HL-60/S4 treated with retinoic acid at 250 ng/mL for 4 days and 3 days (cell line): Measurements from ENCODE around the gene HES4.

Experiments
- in situ Hi-C: fragments of 300-500 bp; cut with MboI; formaldehyde crosslinking; loops from 2 replicates; pipeline ENCODE4 v1.7.0; 2022; ENCODE audit warnings: low sequenced_read_pairs

The HES4 gene

GRCh38 chr1:999725-1000356 is at the start of gene HES4:
HES4 (minus strand) TSS chr1:1000097; CDS start chr1:999973, 124 bp downstream.
- in situ Hi-C loops: no loop called here

- in situ Hi-C loops: no loop called here
Observed at GRCh38 chr1:1048765-1049164, 48.9 kb upstream of the HES4 start.

- in situ Hi-C loops: no loop called here
Observed at GRCh38 chr1:1047963-1048362, 48.1 kb upstream of the HES4 start.

GRCh38 chr1:1047407-1047806 is 47.5 kb upstream of the HES4 start:
- in situ Hi-C loops: no loop called here

GRCh38 chr1:1046767-1047166 is 46.9 kb upstream of the HES4 start:
- in situ Hi-C loops: no loop called here

GRCh38 chr1:1046243-1046642 is 46.3 kb upstream of the HES4 start:
- in situ Hi-C loops: no loop called here

GRCh38 chr1:1045129-1045528 is 45.2 kb upstream of the HES4 start:
- in situ Hi-C loops: no loop called here

GRCh38 chr1:1044455-1045078 is 44.7 kb upstream of the HES4 start:
- in situ Hi-C loops: no loop called here

GRCh38 chr1:1043921-1044320 is 44.0 kb upstream of the HES4 start:
- in situ Hi-C loops: no loop called here

GRCh38 chr1:1043411-1043810 is 43.5 kb upstream of the HES4 start:
- in situ Hi-C loops: no loop called here

- in situ Hi-C loops: no loop called here
Observed at GRCh38 chr1:1042835-1043234, 42.9 kb upstream of the HES4 start.

- in situ Hi-C loops: no loop called here
Observed at GRCh38 chr1:1041873-1042272, 42.0 kb upstream of the HES4 start.

- in situ Hi-C loops: no loop called here
Observed at GRCh38 chr1:1041092-1041523, 41.2 kb upstream of the HES4 start.

- in situ Hi-C loops: no loop called here
Observed at GRCh38 chr1:1040004-1040991, 40.4 kb upstream of the HES4 start.

GRCh38 chr1:1039145-1039910 is 39.4 kb upstream of the HES4 start:
- in situ Hi-C loops: no loop called here

- in situ Hi-C loops: no loop called here
Observed at GRCh38 chr1:1038694-1039093, 38.8 kb upstream of the HES4 start.

GRCh38 chr1:1037366-1038327 is 37.8 kb upstream of the HES4 start:
- in situ Hi-C loops: no loop called here

GRCh38 chr1:1035291-1035943 is 35.5 kb upstream of the HES4 start:
- in situ Hi-C loops: no loop called here

GRCh38 chr1:1034439-1034781 is 34.5 kb upstream of the HES4 start:
- in situ Hi-C loops: no loop called here
